ENCODE results near the gene ADGRV1.

ADGRV1 gene

GRCh38 chr5:91070761-91071550, 512.4 kb downstream of the ADGRV1 start:
- no peak for DNase-seq (ENCODE audit: low read depth)

GRCh38 chr5:91072881-91073280, 514.3 kb downstream of the ADGRV1 start:
- peak; percentile 17 for DNase-seq (ENCODE audit: low read depth)

GRCh38 chr5:91074615-91075014, 516.0 kb downstream of the ADGRV1 start:
- DNase-seq (ENCODE audit: low read depth) = peak; percentile 86

- DNase-seq (ENCODE audit: low read depth) = no peak
These were observed 517.5 kb downstream of the ADGRV1 start for GRCh38 chr5:91076138-91076537.

- DNase-seq (ENCODE audit: low read depth) = no peak
These were observed 519.0 kb downstream of the ADGRV1 start for GRCh38 chr5:91077623-91078022.

GRCh38 chr5:91079037-91079436, 520.4 kb downstream of the ADGRV1 start:
- no peak for DNase-seq (ENCODE audit: low read depth)

- no peak for DNase-seq (ENCODE audit: low read depth)
These were observed 531.2 kb downstream of the ADGRV1 start for GRCh38 chr5:91089758-91090157.

- DNase-seq (ENCODE audit: low read depth) = no peak
These were observed 532.4 kb downstream of the ADGRV1 start for GRCh38 chr5:91090995-91091394.

GRCh38 chr5:91091471-91092234, 533.1 kb downstream of the ADGRV1 start:
- no peak for DNase-seq (ENCODE audit: low read depth)

- DNase-seq (ENCODE audit: low read depth) = no peak
These were observed 534.5 kb downstream of the ADGRV1 start for GRCh38 chr5:91092859-91093783.

GRCh38 chr5:91095313-91095712, 536.7 kb downstream of the ADGRV1 start:
- no peak for DNase-seq (ENCODE audit: low read depth)

- DNase-seq (ENCODE audit: low read depth) = no peak
These were observed 537.3 kb downstream of the ADGRV1 start for GRCh38 chr5:91095786-91096385.

GRCh38 chr5:91098541-91098940, 539.9 kb downstream of the ADGRV1 start:
- DNase-seq (ENCODE audit: low read depth) = no peak

GRCh38 chr5:91101600-91102379, 543.2 kb downstream of the ADGRV1 start:
- peak; percentile 68 for DNase-seq (ENCODE audit: low read depth)

GRCh38 chr5:91103353-91104061, 544.9 kb downstream of the ADGRV1 start:
- no peak for DNase-seq (ENCODE audit: low read depth)

- no peak for DNase-seq (ENCODE audit: low read depth)
These were observed 545.5 kb downstream of the ADGRV1 start for GRCh38 chr5:91104062-91104448.

GRCh38 chr5:91106842-91107511, 548.4 kb downstream of the ADGRV1 start:
- DNase-seq (ENCODE audit: low read depth) = no peak

GRCh38 chr5:91109634-91110033, 551.0 kb downstream of the ADGRV1 start:
- DNase-seq (ENCODE audit: low read depth) = no peak

GRCh38 chr5:91110686-91111085, 552.1 kb downstream of the ADGRV1 start:
- DNase-seq (ENCODE audit: low read depth) = peak; percentile 65
